ENCODE data around the gene ATXN7L2.

GRCh38 chr1:109531826-109532364, 48.2 kb downstream of the ATXN7L2 start:
- TF ChIP-seq CTCF (IDR thresholded peaks at IDR 0.05; ENCODE audit: insufficient read depth, low read depth, low read length), result no peak
- TF ChIP-seq EZH2 (IDR thresholded peaks at IDR 0.05; ENCODE audit: insufficient read depth, low read length), result no peak
